Sigmoid colon (tissue), 7 donors: ENCODE results near the gene CDC42SE2. TPM values are rescaled to one million over a fixed set of nuclear protein-coding genes. Genes with fewer than 3 reads are reported as not detected.
"Not testable (repeated sequence)": the region's sequence is repeated elsewhere in the genome, so short reads cannot be mapped to it uniquely, and the experiment has no call there.

ENCODE experiments used
- DNase-seq: peaks from one replicate; pipeline ENCODE4 v3.0.0-alpha.2; 2019
- H3K27ac ChIP-seq, 4 donors: fragments of 200-600 bp; sonication (generic); one replicate each; pipeline ENCODE4 v1.5.1; 2016 to 2019; ENCODE audit warnings: mild to moderate bottlenecking in 1 of 4
- H3K27me3 ChIP-seq, 3 donors: fragments of 200-600 bp; sonication (generic); one replicate each; pipeline ENCODE4 v1.5.1; 2019; ENCODE audit warnings: mild to moderate bottlenecking in 1 of 3
- H3K36me3 ChIP-seq, 4 donors: fragments of 200-600 bp; sonication (generic); one replicate each; pipeline ENCODE4 v1.5.1; 2016 to 2019
- H3K4me1 ChIP-seq, 4 donors: fragments of 200-600 bp; sonication (generic); one replicate each; pipeline ENCODE4 v1.5.1; 2017 to 2019
- H3K4me3 ChIP-seq, 4 donors: fragments of 200-600 bp; sonication (generic); one replicate each; pipeline ENCODE4 v1.5.1; 2017 to 2019; ENCODE audit warnings: mild to moderate bottlenecking in 2 of 4, moderate library complexity in 1 of 4
- H3K9me3 ChIP-seq, 4 donors: fragments of 200-600 bp in 3 of 4; sonication (generic) in 3 of 4; one replicate each; pipeline versions ENCODE4 v1.5.1 to v1.6.1; 2013 to 2019
- EP300 ChIP-seq, 4 donors: sonication (generic); formaldehyde crosslinking; IDR thresholded peaks; one replicate each; pipeline ENCODE4 v1.6.1; 2017; ENCODE audit warnings: antibody characterized with exemption in 4 of 4
- POLR2A ChIP-seq, 2 donors: fragments of 450-650 bp; IDR thresholded peaks; one replicate each; pipeline ENCODE4 v1.6.1; 2016; ENCODE audit warnings: antibody characterized with exemption in 2 of 2, mild to moderate bottlenecking in 2 of 2, moderate library complexity in 2 of 2
- POLR2AphosphoS5 ChIP-seq, 4 donors: sonication (generic); formaldehyde crosslinking; IDR thresholded peaks; one replicate each; pipeline ENCODE4 v1.6.1; 2017; ENCODE audit warnings: antibody characterized with exemption in 4 of 4
- WGBS, 2 donors: extraction: QIAGEN DNeasy Blood & Tissue Kit; methylation state at CpG; one replicate each; pipeline ENCODE4 v1.1.7; 2013; 5-methylcytosine and 5-hydroxymethylcytosine counted together
- intact Hi-C: fragments of 100-400 bp; cut with DNase I; formaldehyde crosslinking; loops from one replicate; pipeline ENCODE4 v1.15.1; 2023
- polyA plus RNA-seq, 3 donors: library from polyadenylated mRNA; stranded (reverse); fragments of 200-250 nt; gene quantifications; one replicate each; pipeline ENCODE4 v1.2.3, GENCODE V29; 2013
- total RNA-seq, 4 donors: library from RNA; depleted of rRNA; stranded (reverse); fragments of >200 nt; gene quantifications; one replicate each; pipeline ENCODE4 v1.1.0, GENCODE V29; 2016
- TF ChIP-seq, protein P1 (sequence below), 4 experiments: fragments of 450-650 bp in 3 of 4; fragments of 200-600 bp in 1 of 4; IDR thresholded peaks; one replicate each; pipeline ENCODE4 v1.5.1; 2016 to 2019; ENCODE audit warnings: antibody characterized with exemption in 4 of 4, mild to moderate bottlenecking in 3 of 4, moderate library complexity in 2 of 4
- donor health status: healthy with polysubstance abuse.
- donor health status: Bipolar disorder and iron deficiency.
- donor health status: healthy.

CDC42SE2 gene
- total and polyA plus RNA-seq, 7 donors: 24.1 to 109 (median 33.2) TPM

DNA sequence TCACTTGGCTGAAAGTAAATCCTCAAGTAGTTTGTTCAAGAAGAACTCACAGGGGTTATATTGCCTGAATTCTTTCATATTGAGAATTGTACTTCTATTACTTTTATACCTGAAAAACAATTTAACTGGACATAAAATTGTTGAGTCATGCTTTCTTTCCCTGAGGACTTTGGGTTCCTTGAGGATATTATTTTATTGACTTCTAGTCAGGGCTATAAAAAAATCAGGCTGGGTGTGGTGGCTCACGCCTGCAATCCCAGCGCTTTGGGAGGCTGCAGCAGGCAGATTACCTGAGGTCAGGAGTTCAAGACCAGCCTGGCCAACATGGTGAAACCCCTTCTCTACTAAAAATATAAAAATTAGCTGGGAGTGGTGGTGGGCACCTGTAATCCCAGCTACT lies 17.9 kb upstream of the CDC42SE2 start:
- no peaks in the 10 kb centered on the region for H3K4me1 ChIP-seq
- intact Hi-C loops: no loop called here
- no peaks in the 10 kb centered on the region for H3K36me3 ChIP-seq
- TF ChIP-seq, protein P1, sequence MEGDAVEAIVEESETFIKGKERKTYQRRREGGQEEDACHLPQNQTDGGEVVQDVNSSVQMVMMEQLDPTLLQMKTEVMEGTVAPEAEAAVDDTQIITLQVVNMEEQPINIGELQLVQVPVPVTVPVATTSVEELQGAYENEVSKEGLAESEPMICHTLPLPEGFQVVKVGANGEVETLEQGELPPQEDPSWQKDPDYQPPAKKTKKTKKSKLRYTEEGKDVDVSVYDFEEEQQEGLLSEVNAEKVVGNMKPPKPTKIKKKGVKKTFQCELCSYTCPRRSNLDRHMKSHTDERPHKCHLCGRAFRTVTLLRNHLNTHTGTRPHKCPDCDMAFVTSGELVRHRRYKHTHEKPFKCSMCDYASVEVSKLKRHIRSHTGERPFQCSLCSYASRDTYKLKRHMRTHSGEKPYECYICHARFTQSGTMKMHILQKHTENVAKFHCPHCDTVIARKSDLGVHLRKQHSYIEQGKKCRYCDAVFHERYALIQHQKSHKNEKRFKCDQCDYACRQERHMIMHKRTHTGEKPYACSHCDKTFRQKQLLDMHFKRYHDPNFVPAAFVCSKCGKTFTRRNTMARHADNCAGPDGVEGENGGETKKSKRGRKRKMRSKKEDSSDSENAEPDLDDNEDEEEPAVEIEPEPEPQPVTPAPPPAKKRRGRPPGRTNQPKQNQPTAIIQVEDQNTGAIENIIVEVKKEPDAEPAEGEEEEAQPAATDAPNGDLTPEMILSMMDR (IDR thresholded peaks at IDR 0.05): no peak
- TF ChIP-seq EP300 (IDR thresholded peaks at IDR 0.05): no peak
- H3K27ac ChIP-seq: no peak overlapping the region
- no peaks in the 10 kb centered on the region for H3K27me3 ChIP-seq
- no peak for DNase-seq
- peaks cover 0 to 4% (median 2%) of the 10 kb centered on the region in 4 donors for H3K9me3 ChIP-seq
- no peak overlapping the region for H3K4me3 ChIP-seq
- WGBS, 2 donors: 22 to 76% methylated on average over 2 of the region's 2 CpGs

DNA sequence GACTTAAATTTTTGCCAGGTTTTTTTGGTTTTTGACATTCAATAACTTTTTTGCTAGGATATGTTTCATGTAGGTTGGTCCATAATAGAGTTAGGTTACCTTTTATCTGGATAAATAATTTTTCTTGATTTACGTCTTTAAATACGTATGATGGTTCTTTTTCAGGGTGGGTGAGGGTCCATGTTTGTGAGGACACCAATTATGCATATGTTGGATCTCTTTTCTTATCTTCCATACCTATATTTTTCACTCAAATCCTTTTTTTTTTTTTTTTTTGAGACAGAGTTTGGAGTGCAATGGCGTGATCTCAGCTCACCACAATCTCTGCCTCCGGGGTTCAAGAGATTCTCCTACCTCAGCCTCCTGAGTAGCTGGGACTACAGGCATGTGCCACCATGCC lies 17.3 kb upstream of the CDC42SE2 start:
- 96 to 98% methylated on average over 4 of the region's 4 CpGs for WGBS, 2 donors
- Histone ChIP-seq H3K9me3 (peaks cover 0 to 4% (median 2%) of the 10 kb centered on the region in 4 donors), H3K4me1 (no peaks in the 10 kb centered on the region), H3K27ac (no peak overlapping the region), H3K36me3 (no peaks in the 10 kb centered on the region), H3K27me3 (no peaks in the 10 kb centered on the region), H3K4me3 (no peak overlapping the region)
- TF ChIP-seq, protein P1 (IDR thresholded peaks at IDR 0.05): no peak
- TF ChIP-seq EP300 (IDR thresholded peaks at IDR 0.05) (no peak), POLR2A (IDR thresholded peaks at IDR 0.05) (no peak), POLR2AphosphoS5 (IDR thresholded peaks at IDR 0.05) (no peak)
- DNase-seq: no peak
- intact Hi-C loops: no loop called here

DNA sequence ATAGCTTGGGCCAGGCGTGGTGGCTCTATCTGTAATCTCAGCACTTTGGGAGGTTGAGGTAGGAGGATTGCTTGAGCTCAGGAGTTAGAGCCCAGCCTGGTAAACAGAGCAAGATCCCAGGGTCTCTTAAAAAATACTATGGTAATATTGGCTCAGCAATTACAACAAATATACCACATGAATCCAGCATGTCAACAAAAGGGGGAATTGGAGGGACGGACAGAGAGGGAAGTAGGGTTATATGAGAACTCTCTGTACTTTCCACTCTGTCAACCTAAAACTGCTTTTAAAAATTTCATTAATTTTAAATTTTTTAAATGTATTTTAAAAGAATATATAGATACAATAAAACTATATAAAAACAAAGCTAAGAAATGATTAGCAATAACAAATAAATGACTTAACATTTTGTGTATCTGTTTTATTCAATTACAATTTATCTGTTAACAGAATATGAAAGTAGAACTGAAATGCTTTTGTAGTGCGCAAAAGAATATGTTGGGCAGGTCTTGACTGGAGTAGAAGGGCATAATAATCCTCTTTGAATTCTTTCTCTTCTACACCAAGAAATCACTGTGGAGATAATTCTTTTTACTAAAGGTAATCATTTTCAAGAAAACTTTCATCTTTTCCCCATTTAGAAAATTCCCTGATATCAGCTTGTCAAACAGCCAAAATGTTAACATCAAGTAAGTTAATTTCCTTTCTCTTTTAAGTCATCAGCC lies 12.9 kb upstream of the CDC42SE2 start:
- no peak for DNase-seq
- intact Hi-C loops: no loop called here
- H3K36me3 ChIP-seq: no peaks in the 10 kb centered on the region
- 80 to 85% methylated on average over 3 of the region's 3 CpGs for WGBS, 2 donors
- peaks cover 0 to 4% (median 2%) of the 10 kb centered on the region in 4 donors for H3K9me3 ChIP-seq
- H3K27me3 ChIP-seq: no peaks in the 10 kb centered on the region
- H3K4me3 ChIP-seq: no peak overlapping the region
- H3K27ac ChIP-seq: no peak overlapping the region
- H3K4me1 ChIP-seq: no peaks in the 10 kb centered on the region
- TF ChIP-seq, protein P1 (IDR thresholded peaks at IDR 0.05): no peak
- no peak for TF ChIP-seq EP300 (IDR thresholded peaks at IDR 0.05)
- TF ChIP-seq POLR2AphosphoS5 (IDR thresholded peaks at IDR 0.05): no peak
- TF ChIP-seq POLR2A (IDR thresholded peaks at IDR 0.05): no peak

DNA sequence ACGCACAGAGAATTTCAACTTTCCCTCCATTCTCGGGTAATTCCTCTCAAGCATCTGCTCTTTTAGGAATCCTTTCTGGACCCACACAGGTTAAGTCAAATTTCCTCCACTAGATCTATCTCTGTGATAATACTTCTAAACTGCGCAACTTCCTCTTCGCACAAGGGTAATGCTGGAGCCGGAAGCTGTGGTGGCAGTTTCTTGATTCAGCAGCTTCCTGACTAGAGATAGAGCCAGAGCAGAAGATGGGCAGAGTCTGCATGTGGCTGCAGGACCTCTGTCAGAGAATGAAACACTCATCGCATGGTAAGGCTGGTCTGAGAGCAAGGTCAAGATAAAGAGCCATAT lies 11.1 kb upstream of the CDC42SE2 start:
- Histone ChIP-seq H3K27ac (peak overlapping the region in 2 of 4 donors; percentile 1 to 11), H3K4me3 (no peak overlapping the region), H3K4me1 (no peaks in the 10 kb centered on the region), H3K27me3 (no peaks in the 10 kb centered on the region), H3K36me3 (no peaks in the 10 kb centered on the region), H3K9me3 (no peaks in the 10 kb centered on the region)
- intact Hi-C loops: no loop called here
- TF ChIP-seq POLR2A (IDR thresholded peaks at IDR 0.05): no peak
- TF ChIP-seq POLR2AphosphoS5 (IDR thresholded peaks at IDR 0.05): peak in 2 of 4 donors; percentile 31 to 41
- TF ChIP-seq, protein P1 (IDR thresholded peaks at IDR 0.05): no peak
- TF ChIP-seq EP300 (IDR thresholded peaks at IDR 0.05): no peak
- 42 to 71% methylated on average over 6 of the region's 6 CpGs for WGBS, 2 donors
- DNase-seq: peak; percentile 70

DNA sequence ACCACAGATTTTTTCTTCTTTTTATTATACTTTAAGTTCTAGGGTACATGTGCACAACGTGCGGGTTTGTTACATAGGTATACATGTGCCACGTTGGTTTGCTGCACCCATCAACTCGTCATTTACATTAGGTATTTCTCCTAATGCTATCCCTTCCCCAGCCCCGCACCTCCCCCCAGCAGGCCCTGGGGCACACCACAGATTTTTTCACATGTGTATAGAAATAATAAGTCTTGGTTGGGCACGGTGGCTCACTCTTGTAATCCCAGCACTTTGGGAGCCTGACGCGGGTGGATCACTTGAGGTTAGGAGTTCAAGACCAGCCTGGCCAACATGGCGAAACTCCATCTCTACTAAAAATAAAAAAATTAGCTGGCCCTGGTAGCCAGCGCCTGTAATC lies 9.8 kb upstream of the CDC42SE2 start:
- H3K4me1 ChIP-seq, H3K4me3 ChIP-seq, H3K9me3 ChIP-seq, H3K27ac ChIP-seq, H3K27me3 ChIP-seq, H3K36me3 ChIP-seq, intact Hi-C loops, DNase-seq: not testable (repeated sequence)
- 86 to 88% methylated on average over 10 of the region's 10 CpGs for WGBS, 2 donors
